DND-41 (cell line): Measurements from ENCODE around the gene CLPTM1L.
A peak's percentile ranks its signal among the peaks of the same experiment; 100 is the strongest.

Experiments
- ATAC-seq: fragments of 200-7000 bp; cut with Tn5 transposase; 3 replicates; pipeline ENCODE4 v1.9.1; 2021; ENCODE audit warnings: low read depth; ENCODE audit not compliant: insufficient read depth
- DNase-seq: peaks from one replicate; pipeline ENCODE4 v3.0.0-alpha.2; 2020
- H2AFZ ChIP-seq: 2 replicates; pipeline ENCODE4 v1.6.0; 2012; ENCODE audit warnings: low read depth, low read length
- H3K27ac ChIP-seq: 2 replicates; pipeline ENCODE4 v1.5.1; 2012; ENCODE audit warnings: low read length, inconsistent platforms
- H3K27me3 ChIP-seq: fragments of 200-600 bp; sonication (generic); 2 replicates; pipeline ENCODE4 v1.6.0; 2012; ENCODE audit warnings: low read length, mild to moderate bottlenecking, inconsistent platforms; ENCODE audit not compliant: insufficient read depth, poor library complexity
- H3K36me3 ChIP-seq: 2 replicates; pipeline ENCODE4 v1.5.1; 2012; ENCODE audit warnings: low read length, inconsistent platforms; ENCODE audit not compliant: insufficient read depth
- H3K4me1 ChIP-seq: 2 replicates; pipeline ENCODE4 v1.5.1; 2012; ENCODE audit warnings: mild to moderate bottlenecking, low read length; ENCODE audit not compliant: insufficient read depth
- H3K4me2 ChIP-seq: 2 replicates; pipeline ENCODE4 v1.6.0; 2012; ENCODE audit warnings: mild to moderate bottlenecking, moderate library complexity, low read length, inconsistent platforms; ENCODE audit not compliant: insufficient read depth
- H3K4me3 ChIP-seq, 2 experiments: fragments of 200-600 bp in 1 of 2; shearing (Covaris generic) in 1 of 2; 2 replicates each; pipeline ENCODE4 v1.5.1; 2012 to 2016; ENCODE audit warnings: inconsistent platforms in 2 of 2, low read length in 2 of 2, mild to moderate bottlenecking in 2 of 2, low read depth in 1 of 2, moderate library complexity in 1 of 2
- H3K79me2 ChIP-seq: 2 replicates; pipeline ENCODE4 v1.6.0; 2012; ENCODE audit warnings: low read length, inconsistent platforms; ENCODE audit not compliant: insufficient read depth
- H3K9ac ChIP-seq: 2 replicates; pipeline ENCODE4 v1.6.0; 2012; ENCODE audit warnings: low read depth, mild to moderate bottlenecking, inconsistent platforms, low read length, moderate library complexity
- H3K9me3 ChIP-seq: 2 replicates; pipeline ENCODE4 v1.5.1; 2012; ENCODE audit warnings: low read length, moderate library complexity, mild to moderate bottlenecking, inconsistent platforms; ENCODE audit not compliant: insufficient read depth, severe bottlenecking
- H4K20me1 ChIP-seq: 2 replicates; pipeline ENCODE4 v1.6.0; 2012; ENCODE audit warnings: low read length; ENCODE audit not compliant: insufficient read depth
- EZH2 ChIP-seq: IDR thresholded peaks from 3 replicates; pipeline ENCODE4 v1.6.1; 2012; ENCODE audit warnings: borderline replicate concordance, low read depth, mild to moderate bottlenecking, moderate library complexity, low read length, inconsistent platforms; ENCODE audit not compliant: severe bottlenecking
- TF ChIP-seq, protein P1 (sequence below): IDR thresholded peaks from 2 replicates; pipeline ENCODE4 v1.5.1; 2012; ENCODE audit warnings: borderline replicate concordance, low read length, moderate library complexity, mild to moderate bottlenecking; ENCODE audit not compliant: poor library complexity, severe bottlenecking; ENCODE audit errors: extremely low read depth

Gene CLPTM1L

DNA sequence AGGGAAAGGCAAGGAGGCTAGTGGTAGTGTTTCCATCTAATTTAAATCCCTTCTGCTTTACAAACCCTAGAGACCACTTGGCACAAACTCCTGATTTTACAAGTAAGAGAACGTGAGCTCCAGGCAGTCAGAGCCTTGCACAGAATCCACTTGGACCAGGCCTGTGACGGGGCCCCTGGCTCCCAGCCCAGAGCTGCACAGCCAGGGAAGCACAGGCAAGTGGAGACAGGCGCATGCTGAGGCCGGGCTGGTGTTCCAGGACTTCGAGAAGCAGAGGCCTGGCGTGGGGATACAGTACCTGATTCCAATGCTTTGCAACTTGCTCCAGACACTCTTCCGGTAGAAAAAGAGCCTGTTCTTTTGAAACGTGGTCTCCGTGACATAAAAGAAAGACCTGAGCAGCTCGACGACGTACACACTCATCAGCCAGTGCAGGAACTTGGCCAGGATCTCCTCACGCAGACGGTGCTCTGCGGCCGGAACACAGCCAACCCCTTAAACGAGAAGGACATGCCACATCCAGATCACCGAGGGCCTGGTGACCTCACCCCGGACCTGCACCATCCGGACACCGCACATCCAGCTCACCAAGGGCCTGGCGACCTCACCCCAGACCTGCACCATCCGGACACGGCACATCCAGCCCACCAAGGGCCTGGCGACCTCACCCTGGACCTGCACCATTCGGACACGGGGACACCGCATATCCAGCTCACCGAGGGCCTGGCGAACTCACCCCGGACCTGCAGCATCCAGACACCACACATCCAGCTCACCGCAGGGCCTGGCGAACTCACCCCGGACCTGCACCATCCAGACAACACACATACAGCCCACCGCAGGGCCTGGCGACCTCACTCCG, 62.5 kb downstream of the CLPTM1L start:
- Histone ChIP-seq H2AFZ (no peak overlapping the region), H3K27me3 (no peaks in the 10 kb centered on the region), H4K20me1 (no peaks in the 10 kb centered on the region; the same call in none of the 2 replicates), H3K9me3 (peaks cover 2% of the 10 kb centered on the region), H3K9ac (no peak overlapping the region), H3K4me2 (no peak overlapping the region), H3K4me3 (no peak overlapping the region), H3K36me3 (peaks cover 16% of the 10 kb centered on the region), H3K27ac (no peak overlapping the region), H3K79me2 (peaks cover 8% of the 10 kb centered on the region), H3K4me1 (no peaks in the 10 kb centered on the region)
- ATAC-seq (no peak), DNase-seq (no peak)
- TF ChIP-seq EZH2 = no peak
- TF ChIP-seq, protein P1, sequence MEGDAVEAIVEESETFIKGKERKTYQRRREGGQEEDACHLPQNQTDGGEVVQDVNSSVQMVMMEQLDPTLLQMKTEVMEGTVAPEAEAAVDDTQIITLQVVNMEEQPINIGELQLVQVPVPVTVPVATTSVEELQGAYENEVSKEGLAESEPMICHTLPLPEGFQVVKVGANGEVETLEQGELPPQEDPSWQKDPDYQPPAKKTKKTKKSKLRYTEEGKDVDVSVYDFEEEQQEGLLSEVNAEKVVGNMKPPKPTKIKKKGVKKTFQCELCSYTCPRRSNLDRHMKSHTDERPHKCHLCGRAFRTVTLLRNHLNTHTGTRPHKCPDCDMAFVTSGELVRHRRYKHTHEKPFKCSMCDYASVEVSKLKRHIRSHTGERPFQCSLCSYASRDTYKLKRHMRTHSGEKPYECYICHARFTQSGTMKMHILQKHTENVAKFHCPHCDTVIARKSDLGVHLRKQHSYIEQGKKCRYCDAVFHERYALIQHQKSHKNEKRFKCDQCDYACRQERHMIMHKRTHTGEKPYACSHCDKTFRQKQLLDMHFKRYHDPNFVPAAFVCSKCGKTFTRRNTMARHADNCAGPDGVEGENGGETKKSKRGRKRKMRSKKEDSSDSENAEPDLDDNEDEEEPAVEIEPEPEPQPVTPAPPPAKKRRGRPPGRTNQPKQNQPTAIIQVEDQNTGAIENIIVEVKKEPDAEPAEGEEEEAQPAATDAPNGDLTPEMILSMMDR = no peak

DNA sequence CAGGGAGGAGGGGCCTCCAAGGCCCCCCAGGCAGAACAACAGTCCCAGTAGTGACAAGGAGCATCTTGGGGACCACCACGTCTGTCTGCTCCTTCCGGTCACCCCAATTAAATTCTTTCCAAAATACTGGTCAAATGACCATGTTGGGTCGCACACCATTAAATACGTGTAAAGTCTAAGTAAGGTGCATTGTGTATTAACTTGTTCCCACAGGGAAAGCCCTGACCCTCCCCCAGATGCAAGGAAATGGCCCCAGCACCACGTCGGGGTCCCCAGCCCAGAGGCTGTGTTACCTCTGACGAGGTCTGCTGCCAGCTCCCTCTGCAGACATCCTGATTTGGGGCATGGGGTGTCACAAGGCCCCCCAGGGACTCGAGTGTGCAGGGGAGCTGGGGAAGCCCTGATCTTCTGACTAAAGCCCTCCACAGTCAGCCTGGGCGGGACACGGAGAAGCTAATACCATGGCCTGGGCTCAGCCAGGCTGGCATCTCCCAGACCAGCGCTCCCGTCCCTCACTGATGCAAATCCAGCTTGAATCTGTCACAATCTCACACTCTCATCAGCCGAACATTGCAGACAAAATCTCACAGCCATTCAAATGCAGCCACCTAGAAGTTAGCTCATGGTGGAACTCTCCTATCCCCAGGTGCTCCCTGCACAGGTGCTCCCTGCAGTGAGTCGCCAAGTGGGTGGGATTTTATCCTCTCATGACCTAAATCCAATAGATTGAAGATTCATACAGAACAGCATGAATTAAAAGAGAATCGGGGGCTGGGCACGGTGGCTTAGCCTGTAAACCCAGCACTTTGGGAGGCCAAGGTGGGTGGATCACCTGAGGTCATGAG, 63.6 kb downstream of the CLPTM1L start:
- TF ChIP-seq, protein P1 = no peak
- no peak for TF ChIP-seq EZH2
- H3K27ac ChIP-seq = no peak overlapping the region
- no peak overlapping the region for H3K9ac ChIP-seq
- DNase-seq (no peak), ATAC-seq (no peak)
- H3K79me2 ChIP-seq = peaks cover 8% of the 10 kb centered on the region
- no peaks in the 10 kb centered on the region for H3K4me1 ChIP-seq
- no peak overlapping the region for H3K4me3 ChIP-seq
- peaks cover 2% of the 10 kb centered on the region for H3K9me3 ChIP-seq
- H3K27me3 ChIP-seq = no peaks in the 10 kb centered on the region
- no peak overlapping the region for H2AFZ ChIP-seq
- H3K4me2 ChIP-seq = no peak overlapping the region
- H3K36me3 ChIP-seq = peaks cover 16% of the 10 kb centered on the region
- no peaks in the 10 kb centered on the region; the same call in none of the 2 replicates for H4K20me1 ChIP-seq

DNA sequence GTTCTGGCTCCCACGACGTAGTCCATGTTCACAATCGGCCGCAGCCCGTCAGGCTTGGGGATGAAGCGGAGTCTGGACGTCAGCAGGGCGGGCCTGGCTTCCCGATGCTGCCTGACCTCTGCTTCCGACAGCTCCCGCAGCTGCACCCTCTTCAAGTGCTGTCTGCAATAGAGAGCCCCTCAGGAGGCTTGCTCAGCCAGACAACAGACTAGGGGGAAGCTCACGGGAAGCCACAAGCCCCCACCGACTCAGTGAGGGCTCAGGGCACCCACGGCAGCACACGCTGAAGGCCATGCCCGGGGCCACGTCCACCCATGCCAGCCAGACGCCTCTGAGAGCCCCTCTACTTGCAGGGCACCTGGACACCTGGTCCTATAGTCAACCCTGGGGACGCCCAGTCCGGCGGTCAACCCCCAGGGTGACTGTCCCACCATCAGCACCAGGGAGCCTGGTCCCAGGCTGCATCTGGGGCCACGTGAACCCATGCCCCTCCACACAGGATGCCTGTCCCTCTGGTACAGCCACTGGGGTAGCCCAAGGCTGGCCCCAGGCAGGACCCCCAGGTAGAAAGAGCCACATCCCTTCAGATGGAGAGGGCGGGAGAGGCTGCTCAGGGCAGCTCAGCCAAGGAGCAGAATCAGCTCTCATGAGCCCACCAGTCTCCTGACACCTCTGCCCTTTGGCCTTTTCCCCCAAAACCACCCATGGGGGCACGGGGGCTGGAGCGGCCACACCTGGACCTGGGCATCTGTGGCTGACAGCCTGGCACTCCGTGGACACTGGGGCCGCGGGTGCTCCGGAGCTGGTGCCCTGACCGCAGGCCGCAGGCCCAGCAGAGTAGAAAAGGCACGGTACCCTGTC, 64.5 kb downstream of the CLPTM1L start:
- peaks cover 3% of the 10 kb centered on the region for H3K4me1 ChIP-seq
- peaks cover 6% of the 10 kb centered on the region; the same call in 1 of the 2 replicates for H3K79me2 ChIP-seq
- no peak overlapping the region for H3K4me3 ChIP-seq
- H2AFZ ChIP-seq = no peak overlapping the region
- TF ChIP-seq EZH2 = no peak
- TF ChIP-seq, protein P1 = no peak
- H3K9ac ChIP-seq = no peak overlapping the region
- H3K9me3 ChIP-seq = peaks cover 2% of the 10 kb centered on the region
- H4K20me1 ChIP-seq = no peaks in the 10 kb centered on the region; the same call in none of the 2 replicates
- H3K4me2 ChIP-seq = no peak overlapping the region
- ATAC-seq = no peak
- DNase-seq = no peak
- H3K27me3 ChIP-seq = no peaks in the 10 kb centered on the region
- H3K27ac ChIP-seq = peak overlapping the region; percentile 10; the same call in 1 of the 2 replicates
- peaks cover 13% of the 10 kb centered on the region for H3K36me3 ChIP-seq
